Body of pancreas (tissue), 4 donors: Measurements from ENCODE around the gene BET1L.

Source experiments
- CTCF ChIP-seq, 7 experiments: fragments of 450-650 bp in 4 of 7; fragments of 200-600 bp in 3 of 7; sonication (generic) in 3 of 7; IDR thresholded peaks; one replicate each; pipeline ENCODE4 v1.5.1; 2016 to 2019; ENCODE audit warnings: antibody characterized with exemption in 7 of 7
- POLR2A ChIP-seq, 3 donors: fragments of 450-650 bp; IDR thresholded peaks; one replicate each; pipeline ENCODE4 v1.6.1; 2016; ENCODE audit warnings: antibody characterized with exemption in 3 of 3, mild to moderate bottlenecking in 2 of 3

GRCh38 chr11:255816-256215, 48.6 kb upstream of the BET1L start:
- TF ChIP-seq CTCF (IDR thresholded peaks at IDR 0.05), result no peak
- TF ChIP-seq POLR2A (IDR thresholded peaks at IDR 0.05), result no peak
